Right lobe of liver (tissue), 6 donors: Measurements from ENCODE around the gene HPS3. TPM values are rescaled to one million over a fixed set of nuclear protein-coding genes. Genes with fewer than 3 reads are reported as not detected.

Experiments
- ATAC-seq, 4 donors: fragments of 200-7000 bp; cut with Tn5 transposase; one replicate each; pipeline ENCODE4 v1.9.1; 2020; ENCODE audit warnings: mild to moderate bottlenecking in 4 of 4, moderate library complexity in 4 of 4
- DNase-seq, 3 donors: peaks; one replicate each; pipeline ENCODE4 v3.0.0-alpha.2; 2020
- H3K27ac ChIP-seq, 3 donors: fragments of 200-600 bp; one replicate each; pipeline ENCODE4 v1.8.0; 2022
- H3K27me3 ChIP-seq, 2 donors: fragments of 200-600 bp; one replicate each; pipeline ENCODE4 v1.8.0; 2022
- H3K36me3 ChIP-seq, 4 donors: fragments of 200-600 bp; sonication (generic) in 1 of 4; one replicate each; pipeline versions ENCODE4 v1.5.1 to v1.8.0; 2017 to 2022; ENCODE audit warnings: control low read depth in 1 of 4
- H3K4me1 ChIP-seq, 4 donors: fragments of 200-600 bp; sonication (generic) in 1 of 4; one replicate each; pipeline versions ENCODE4 v1.5.1 to v1.8.0; 2017 to 2022; ENCODE audit warnings: control low read depth in 1 of 4
- H3K4me3 ChIP-seq, 3 donors: fragments of 200-600 bp; one replicate each; pipeline ENCODE4 v1.8.0; 2022
- H3K9me3 ChIP-seq, 4 donors: fragments of 200-600 bp; sonication (generic) in 1 of 4; one replicate each; pipeline versions ENCODE4 v1.5.1 to v1.8.0; 2017 to 2022; ENCODE audit warnings: control low read depth in 1 of 4
- POLR2A ChIP-seq: fragments of 450-650 bp; IDR thresholded peaks from one replicate; pipeline ENCODE4 v1.6.1; 2017; ENCODE audit warnings: antibody characterized with exemption, mild to moderate bottlenecking
- WGBS: methylation state at CpG from one replicate; pipeline ENCODE4 v1.1.6; 2018; ENCODE audit warnings: low coverage, low lambda C conversion rate; ENCODE audit not compliant: insufficient coverage; ENCODE audit errors: missing lambda C conversion rate; 5-methylcytosine and 5-hydroxymethylcytosine counted together
- intact Hi-C, 2 donors: fragments of 100-400 bp; cut with DNase I; formaldehyde crosslinking; loops; one replicate each; pipeline versions ENCODE4 v1.11.2 to v1.14.1; 2022
- total RNA-seq, 6 experiments: library from RNA; depleted of rRNA in 2 of 6; stranded (reverse); fragments of >200 nt in 2 of 6; fragmentation: NEBNext Ultra II Directional in 3 of 6; extraction: Animal tissue kit (Norgen Biotek cat#: 25700) in 3 of 6; gene quantifications; one replicate each; pipeline versions ENCODE4 v1.1.0 to v1.2.4, GENCODE V29; 2016 to 2023
- TF ChIP-seq, protein P1 (sequence below), 4 donors: fragments of 200-600 bp in 3 of 4; fragments of 450-650 bp in 1 of 4; IDR thresholded peaks; one replicate each; pipeline versions ENCODE4 v1.5.1 to v1.8.0; 2016 to 2022; ENCODE audit warnings: antibody characterized with exemption in 4 of 4, mild to moderate bottlenecking in 2 of 4
- donor health status: DM: no; HTN: yes; CAD: no.
- donor health status: DM: no; HTN: no; CAD: no.
- donor health status: DM: no; HTN: no; CAD: no.
- donor health status: DM: no; HTN: yes; CAD: no.
- donor health status: DM: no; HTN: yes; CAD: no.

The HPS3 gene
- total RNA-seq, 6 experiments from 2014 or later: 4.2 to 8.5 (median 6.3) TPM

DNA sequence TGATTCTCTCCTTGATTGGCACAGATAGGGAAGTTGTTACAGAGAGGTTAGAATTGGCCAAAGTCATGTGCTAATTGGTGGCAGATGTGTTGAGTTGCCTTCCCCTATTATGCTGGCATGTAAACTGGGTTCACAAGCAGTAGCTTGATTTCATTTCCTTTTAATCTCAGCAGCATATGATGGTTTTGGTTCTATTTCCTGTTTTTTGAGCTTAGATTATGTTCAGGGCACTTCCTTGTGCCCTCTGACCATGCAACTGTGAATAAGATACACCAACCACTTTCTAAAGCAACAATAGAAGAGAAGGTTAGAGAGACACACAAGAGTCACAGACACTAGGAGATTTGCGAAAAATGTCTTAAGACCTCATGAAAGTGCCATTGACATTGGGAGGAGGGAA lies 16.5 kb downstream of the HPS3 start:
- DNase-seq: no peak
- ATAC-seq: peak; percentile 63 to 82 (median 74)
- Histone ChIP-seq H3K4me3 (no peak overlapping the region), H3K36me3 (no peaks in the 10 kb centered on the region), H3K27ac (no peak overlapping the region), H3K27me3 (no peaks in the 10 kb centered on the region), H3K4me1 (no peaks in the 10 kb centered on the region), H3K9me3 (no peaks in the 10 kb centered on the region)
- intact Hi-C loops: no loop called here
- TF ChIP-seq, protein P1, sequence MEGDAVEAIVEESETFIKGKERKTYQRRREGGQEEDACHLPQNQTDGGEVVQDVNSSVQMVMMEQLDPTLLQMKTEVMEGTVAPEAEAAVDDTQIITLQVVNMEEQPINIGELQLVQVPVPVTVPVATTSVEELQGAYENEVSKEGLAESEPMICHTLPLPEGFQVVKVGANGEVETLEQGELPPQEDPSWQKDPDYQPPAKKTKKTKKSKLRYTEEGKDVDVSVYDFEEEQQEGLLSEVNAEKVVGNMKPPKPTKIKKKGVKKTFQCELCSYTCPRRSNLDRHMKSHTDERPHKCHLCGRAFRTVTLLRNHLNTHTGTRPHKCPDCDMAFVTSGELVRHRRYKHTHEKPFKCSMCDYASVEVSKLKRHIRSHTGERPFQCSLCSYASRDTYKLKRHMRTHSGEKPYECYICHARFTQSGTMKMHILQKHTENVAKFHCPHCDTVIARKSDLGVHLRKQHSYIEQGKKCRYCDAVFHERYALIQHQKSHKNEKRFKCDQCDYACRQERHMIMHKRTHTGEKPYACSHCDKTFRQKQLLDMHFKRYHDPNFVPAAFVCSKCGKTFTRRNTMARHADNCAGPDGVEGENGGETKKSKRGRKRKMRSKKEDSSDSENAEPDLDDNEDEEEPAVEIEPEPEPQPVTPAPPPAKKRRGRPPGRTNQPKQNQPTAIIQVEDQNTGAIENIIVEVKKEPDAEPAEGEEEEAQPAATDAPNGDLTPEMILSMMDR (IDR thresholded peaks at IDR 0.05): no peak
- no peak for TF ChIP-seq POLR2A
- WGBS: 50% methylated on average over 1 of the region's 1 CpG

DNA sequence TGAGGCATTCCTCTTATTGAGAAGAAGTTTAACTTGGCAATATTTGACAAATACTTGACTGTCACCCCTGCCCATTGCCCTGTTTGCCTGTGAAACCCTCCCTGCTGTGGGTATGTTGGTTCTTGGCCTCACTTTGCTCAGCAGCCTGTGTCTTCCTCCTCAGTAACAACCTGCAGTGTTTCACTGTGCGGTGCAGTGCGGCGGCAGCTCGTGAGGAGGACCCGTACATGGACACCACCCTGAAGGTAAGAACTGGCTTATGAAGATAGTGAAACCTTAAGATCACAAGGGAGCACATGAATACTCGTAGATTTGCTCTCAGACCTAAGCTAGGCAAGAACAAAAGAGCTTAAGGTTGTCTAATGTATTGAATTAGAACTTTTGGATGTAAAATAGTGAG lies 21.0 kb downstream of the HPS3 start:
- intact Hi-C loops: no loop called here
- DNase-seq (no peak), ATAC-seq (no peak)
- Histone ChIP-seq H3K9me3 (no peaks in the 10 kb centered on the region), H3K36me3 (no peaks in the 10 kb centered on the region), H3K4me1 (no peaks in the 10 kb centered on the region), H3K27ac (no peak overlapping the region), H3K4me3 (no peak overlapping the region), H3K27me3 (no peaks in the 10 kb centered on the region)
- 95% methylated on average over 5 of the region's 6 CpGs for WGBS
- TF ChIP-seq POLR2A: no peak
- TF ChIP-seq, protein P1 (IDR thresholded peaks at IDR 0.05): no peak

- WGBS: 5% methylated on average over 2 of the region's 2 CpGs
- H3K36me3 ChIP-seq: peaks cover 0 to 11% (median 0%) of the 10 kb centered on the region in 4 donors
- H3K4me1 ChIP-seq: no peaks in the 10 kb centered on the region
- no peaks in the 10 kb centered on the region for H3K27me3 ChIP-seq
- DNase-seq (no peak), ATAC-seq (peak; percentile 58 to 75 (median 65))
- H3K4me3 ChIP-seq: no peak overlapping the region
- no peak for TF ChIP-seq POLR2A
- TF ChIP-seq, protein P1 (IDR thresholded peaks at IDR 0.05): no peak
- H3K27ac ChIP-seq: peak overlapping the region in 1 of 3 donors; percentile 2
- no peaks in the 10 kb centered on the region for H3K9me3 ChIP-seq
- intact Hi-C loops: no loop called here
These were observed 22.4 kb downstream of the HPS3 start for GRCh38 chr3:149151843-149152242.

DNA sequence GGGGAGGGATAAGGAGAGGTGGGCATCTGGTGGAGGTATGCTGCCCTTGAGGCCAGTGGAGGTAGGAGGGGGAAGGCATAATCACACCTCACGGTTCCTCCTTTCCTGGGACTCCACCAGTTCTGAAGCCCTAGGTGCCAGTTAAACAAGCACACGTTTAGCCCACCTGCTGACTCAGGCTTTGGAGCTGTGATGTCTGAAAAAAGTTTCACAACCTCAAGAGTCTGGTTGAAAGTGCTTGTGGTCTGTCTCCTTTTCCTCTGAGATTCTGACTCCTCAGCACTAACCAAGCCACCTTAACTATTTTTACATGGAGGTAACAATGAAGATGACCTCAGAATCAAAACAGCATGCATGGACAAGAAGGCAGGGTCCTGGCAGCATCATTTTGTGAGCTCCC lies 23.0 kb downstream of the HPS3 start:
- H3K9me3 ChIP-seq: no peaks in the 10 kb centered on the region
- peak overlapping the region in 1 of 3 donors; percentile 2 for H3K27ac ChIP-seq
- TF ChIP-seq, protein P1 (IDR thresholded peaks at IDR 0.05): no peak
- no peak for TF ChIP-seq POLR2A
- peaks cover 0 to 17% (median 0%) of the 10 kb centered on the region in 4 donors for H3K36me3 ChIP-seq
- H3K27me3 ChIP-seq: no peaks in the 10 kb centered on the region
- DNase-seq: no peak
- H3K4me3 ChIP-seq: no peak overlapping the region
- ATAC-seq: peak in 2 of 4 donors; percentile 21 to 26
- H3K4me1 ChIP-seq: no peaks in the 10 kb centered on the region
- WGBS: 39% methylated on average over 2 of the region's 2 CpGs
- intact Hi-C loops: no loop called here

- H3K4me1 ChIP-seq: no peaks in the 10 kb centered on the region
- ATAC-seq: no peak
- no peak overlapping the region for H3K4me3 ChIP-seq
- DNase-seq: no peak
- no peak overlapping the region for H3K27ac ChIP-seq
- no peaks in the 10 kb centered on the region for H3K27me3 ChIP-seq
- no peak for TF ChIP-seq POLR2A
- TF ChIP-seq, protein P1 (IDR thresholded peaks at IDR 0.05): no peak
- H3K9me3 ChIP-seq: no peaks in the 10 kb centered on the region
- H3K36me3 ChIP-seq: peaks cover 0 to 22% (median 0%) of the 10 kb centered on the region in 4 donors
- intact Hi-C loops: no loop called here
These were observed 24.0 kb downstream of the HPS3 start for GRCh38 chr3:149153402-149153801.
